Erythroblast (primary cell): ENCODE data around the gene GP5.

Source experiments
- GATA1 ChIP-seq: IDR thresholded peaks from 2 replicates; pipeline ENCODE4 v1.6.1; 2011; ENCODE audit warnings: low read depth, mild to moderate bottlenecking, control low read depth, low read length, moderate library complexity
- POLR2A ChIP-seq: IDR thresholded peaks from 2 replicates; pipeline ENCODE4 v1.6.1; 2011; ENCODE audit warnings: mild to moderate bottlenecking, low read length

DNA sequence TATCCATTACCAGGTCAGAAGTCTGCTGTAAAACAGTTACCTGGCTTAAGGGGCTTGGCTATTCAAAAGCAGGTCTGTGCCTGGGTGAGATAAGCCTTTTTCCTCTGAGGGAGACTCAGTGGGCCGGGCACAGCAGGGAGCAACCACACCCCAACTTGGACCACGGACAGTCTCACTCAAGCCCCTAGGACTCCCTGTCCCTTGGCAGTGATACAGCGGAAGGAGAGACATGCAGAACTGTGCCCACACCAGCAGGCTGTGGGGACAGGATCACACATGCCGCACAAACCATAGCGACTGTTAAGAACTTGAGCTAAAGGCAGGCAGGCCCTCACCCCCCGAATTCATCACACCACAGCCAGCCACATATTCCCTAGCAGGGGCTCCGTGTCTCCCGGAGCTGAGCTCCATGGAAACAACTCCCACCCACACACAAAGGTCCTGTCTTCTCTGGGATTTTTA is 2.8 kb upstream of the GP5 start:
- no peak for TF ChIP-seq POLR2A
- TF ChIP-seq GATA1, result no peak
